ENCODE data around the gene QARS1.

QARS1 gene

GRCh38 chr3:49079270-49079669, 25.3 kb downstream of the QARS1 start:
- no peak for DNase-seq (ENCODE audit: low read depth, low spot score)
- POLR2A ChIA-PET: no interaction called here

DNA sequence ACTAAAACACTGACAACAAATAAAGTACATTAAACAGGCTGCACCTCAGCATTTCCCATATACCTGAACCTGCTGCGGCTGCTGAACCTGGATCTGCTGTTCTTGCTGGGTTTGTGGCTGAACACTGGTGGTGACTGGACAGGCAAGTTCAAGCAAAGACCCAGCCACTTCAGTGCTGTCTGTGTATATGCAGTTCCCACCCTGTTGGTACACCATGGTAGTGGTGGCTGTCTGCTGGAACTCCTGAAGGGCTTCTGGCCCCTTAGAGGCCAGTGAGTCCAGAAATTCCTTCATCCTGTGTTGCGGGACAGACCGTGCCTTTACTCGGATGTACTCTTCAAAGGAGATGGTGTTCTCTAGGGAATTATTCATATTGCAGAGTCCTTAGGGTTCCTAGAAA, 27.9 kb downstream of the QARS1 start:
- TF ChIP-seq, protein P1, sequence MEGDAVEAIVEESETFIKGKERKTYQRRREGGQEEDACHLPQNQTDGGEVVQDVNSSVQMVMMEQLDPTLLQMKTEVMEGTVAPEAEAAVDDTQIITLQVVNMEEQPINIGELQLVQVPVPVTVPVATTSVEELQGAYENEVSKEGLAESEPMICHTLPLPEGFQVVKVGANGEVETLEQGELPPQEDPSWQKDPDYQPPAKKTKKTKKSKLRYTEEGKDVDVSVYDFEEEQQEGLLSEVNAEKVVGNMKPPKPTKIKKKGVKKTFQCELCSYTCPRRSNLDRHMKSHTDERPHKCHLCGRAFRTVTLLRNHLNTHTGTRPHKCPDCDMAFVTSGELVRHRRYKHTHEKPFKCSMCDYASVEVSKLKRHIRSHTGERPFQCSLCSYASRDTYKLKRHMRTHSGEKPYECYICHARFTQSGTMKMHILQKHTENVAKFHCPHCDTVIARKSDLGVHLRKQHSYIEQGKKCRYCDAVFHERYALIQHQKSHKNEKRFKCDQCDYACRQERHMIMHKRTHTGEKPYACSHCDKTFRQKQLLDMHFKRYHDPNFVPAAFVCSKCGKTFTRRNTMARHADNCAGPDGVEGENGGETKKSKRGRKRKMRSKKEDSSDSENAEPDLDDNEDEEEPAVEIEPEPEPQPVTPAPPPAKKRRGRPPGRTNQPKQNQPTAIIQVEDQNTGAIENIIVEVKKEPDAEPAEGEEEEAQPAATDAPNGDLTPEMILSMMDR (IDR thresholded peaks at IDR 0.05; ENCODE audit: insufficient read depth, low read length, missing control alignments): no peak
- H3K4me3 ChIP-seq (ENCODE audit: low read depth, low read length): no peak overlapping the region
- DNase-seq (ENCODE audit: low read depth, low spot score): no peak
- ChIA-PET CTCF (interaction anchor here (1.2 kb wide), 1 partner anchor 55 kb away, joined by 4 read pairs; the partner anchor contains the start of gene NDUFAF3), POLR2A (no interaction called here)

More at GRCh38 chr3:49079270-49079669, 25.3 kb downstream of the QARS1 start:
- CTCF ChIA-PET: interaction anchor here (1.3 kb wide), 1 partner anchor 47 kb away, joined by 4 read pairs; no protein-coding TSS in a partner anchor
- no peak overlapping the region for H3K4me3 ChIP-seq (ENCODE audit: low read depth, low read length)
- TF ChIP-seq, protein P1 (IDR thresholded peaks at IDR 0.05; ENCODE audit: insufficient read depth, low read length, missing control alignments): no peak

DNA sequence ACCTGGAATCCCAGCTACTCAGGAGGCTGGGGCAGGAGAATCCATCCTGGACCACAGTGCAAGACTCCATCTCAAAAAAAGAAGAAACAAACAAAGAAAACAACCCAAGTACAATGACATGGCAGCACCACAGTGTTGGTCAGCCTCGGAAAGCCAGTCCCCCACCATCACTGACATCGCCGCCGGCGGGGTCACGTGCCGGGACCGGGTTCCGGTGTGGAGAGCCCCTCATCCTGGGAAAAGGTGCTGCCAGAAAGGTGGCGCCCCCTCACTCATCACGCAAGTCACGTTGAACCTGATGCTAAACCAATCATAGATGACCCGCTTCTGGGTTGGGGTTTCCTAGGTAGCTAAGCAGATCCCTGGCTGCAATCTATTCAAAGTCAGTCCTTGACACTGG, 28.4 kb downstream of the QARS1 start:
- TF ChIP-seq, protein P1 (IDR thresholded peaks at IDR 0.05; ENCODE audit: insufficient read depth, low read length, missing control alignments): no peak
- no peak for DNase-seq (ENCODE audit: low read depth, low spot score)
- no peak overlapping the region for H3K4me3 ChIP-seq (ENCODE audit: low read depth, low read length)
- CTCF ChIA-PET: interaction anchor here (1.2 kb wide), 1 partner anchor 54 kb away, joined by 4 read pairs; the partner anchor contains the start of gene NDUFAF3
- POLR2A ChIA-PET: no interaction called here

GRCh38 chr3:49058011-49058410, 46.5 kb downstream of the QARS1 start:
- DNase-seq (ENCODE audit: low read depth, low spot score): no peak
- ChIA-PET CTCF (no interaction called here), POLR2A (interaction anchor here (1.6 kb wide), 1 partner anchor 29 kb away, joined by 7 read pairs; the partner anchor contains the start of gene IMPDH2)
- no peak overlapping the region for H3K4me3 ChIP-seq (ENCODE audit: low read depth, low read length)
- TF ChIP-seq, protein P1 (IDR thresholded peaks at IDR 0.05; ENCODE audit: insufficient read depth, low read length, missing control alignments): no peak

GRCh38 chr3:49057268-49057667, 47.3 kb downstream of the QARS1 start:
- POLR2A ChIA-PET: no interaction called here

DNA sequence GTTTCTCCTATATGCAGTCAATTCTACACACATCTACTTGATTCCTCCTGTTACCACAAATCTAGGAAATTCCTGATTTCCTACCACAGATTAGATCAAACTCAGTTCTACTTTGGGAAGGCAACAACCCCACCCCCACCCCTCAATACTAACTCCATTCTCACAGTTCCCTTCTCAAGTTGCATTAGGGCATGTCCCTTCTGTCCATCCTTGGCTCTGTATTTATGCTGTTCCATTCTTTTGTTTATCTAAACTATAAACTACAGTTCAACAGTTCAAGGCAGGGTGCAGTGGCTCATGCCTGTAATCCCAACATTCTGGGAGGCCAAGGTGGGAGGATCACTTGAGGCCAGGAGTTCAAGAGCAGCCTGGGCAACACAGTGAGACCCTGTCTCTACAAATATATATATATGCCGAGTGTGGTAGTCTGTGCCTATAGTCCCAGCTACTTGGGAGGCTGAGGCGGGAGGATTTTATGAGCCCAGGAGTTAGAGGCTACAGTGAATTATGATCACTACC, 50.2 kb downstream of the QARS1 start:
- TF ChIP-seq, protein P1 (IDR thresholded peaks at IDR 0.05; ENCODE audit: insufficient read depth, low read length, missing control alignments): no peak
- ChIA-PET CTCF (interaction anchor here (1.1 to 1.2 kb wide), 2 partner anchors 9 to 12 kb away, joined by 3 to 4 read pairs; no protein-coding TSS in a partner anchor), POLR2A (no interaction called here)
- DNase-seq (ENCODE audit: low read depth, low spot score): no peak
- H3K4me3 ChIP-seq (ENCODE audit: low read depth, low read length): no peak overlapping the region

More at GRCh38 chr3:49057268-49057667, 47.3 kb downstream of the QARS1 start:
- TF ChIP-seq, protein P1 (IDR thresholded peaks at IDR 0.05; ENCODE audit: insufficient read depth, low read length, missing control alignments): no peak
- H3K4me3 ChIP-seq (ENCODE audit: low read depth, low read length): no peak overlapping the region
- DNase-seq (ENCODE audit: low read depth, low spot score): no peak
- CTCF ChIA-PET: no interaction called here

Measured in AG04449 (cell line).